AG09319 (cell line): ENCODE results near the gene SLC15A3.

Experiments
- DNase-seq: peaks from one replicate; pipeline ENCODE4 v3.0.0-alpha.2; 2010; ENCODE audit warnings: low read depth; ENCODE audit errors: extremely low read depth
- CTCF ChIP-seq: IDR thresholded peaks from 2 replicates; pipeline ENCODE4 v1.5.1; 2011; ENCODE audit warnings: low read depth, mild to moderate bottlenecking, inconsistent platforms, low read length, moderate library complexity

SLC15A3 gene

GRCh38 chr11:60954421-60954820, 2.4 kb upstream of the SLC15A3 start:
- no peak for TF ChIP-seq CTCF
- DNase-seq = no peak

GRCh38 chr11:60953781-60954180, 1.8 kb upstream of the SLC15A3 start:
- TF ChIP-seq CTCF = no peak
- DNase-seq = no peak

DNA sequence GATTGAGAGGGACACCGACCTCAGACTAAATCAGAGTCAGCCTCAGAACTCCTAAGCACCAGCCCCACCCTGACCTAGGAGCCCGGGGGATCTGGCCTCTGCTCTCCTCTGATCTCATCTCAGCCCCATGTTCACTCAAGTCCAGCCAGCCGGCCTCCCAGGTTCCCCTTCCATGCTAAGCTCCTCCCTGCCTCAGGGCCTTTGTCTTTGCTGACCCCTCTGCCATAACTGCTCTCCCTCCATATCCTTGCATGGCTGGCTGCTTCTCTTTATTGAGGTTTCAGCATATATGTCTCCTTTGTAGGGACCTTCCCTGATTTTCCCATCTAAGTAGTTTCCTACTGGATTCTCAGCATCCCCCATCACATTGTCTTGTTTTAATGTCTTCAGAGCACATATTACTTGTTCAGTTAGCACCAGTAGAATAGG, 780 bp upstream of the SLC15A3 start:
- TF ChIP-seq CTCF = no peak
- no peak for DNase-seq

DNA sequence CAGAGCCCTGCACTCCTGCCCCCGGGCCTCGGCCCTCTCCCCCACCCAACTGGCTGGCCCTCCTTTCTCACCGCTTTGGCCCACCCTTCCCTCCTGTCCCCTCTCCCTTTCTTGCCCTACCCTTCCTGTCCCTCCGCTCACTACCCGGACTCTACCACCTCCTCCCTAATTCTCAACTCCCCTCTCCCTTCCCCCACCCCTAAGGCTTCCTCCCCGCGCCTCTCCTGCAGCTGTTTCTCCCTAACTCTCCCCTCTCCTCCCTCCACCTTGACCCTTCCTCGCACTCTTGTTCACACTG, 421 bp downstream of the SLC15A3 start:
- no peak for DNase-seq
- TF ChIP-seq CTCF = no peak

- no peak for DNase-seq
- TF ChIP-seq CTCF = no peak
Observed at GRCh38 chr11:60950933-60951605, 907 bp downstream of the SLC15A3 start.

GRCh38 chr11:60950024-60950423, 2.0 kb downstream of the SLC15A3 start:
- DNase-seq = no peak
- TF ChIP-seq CTCF = no peak

DNA sequence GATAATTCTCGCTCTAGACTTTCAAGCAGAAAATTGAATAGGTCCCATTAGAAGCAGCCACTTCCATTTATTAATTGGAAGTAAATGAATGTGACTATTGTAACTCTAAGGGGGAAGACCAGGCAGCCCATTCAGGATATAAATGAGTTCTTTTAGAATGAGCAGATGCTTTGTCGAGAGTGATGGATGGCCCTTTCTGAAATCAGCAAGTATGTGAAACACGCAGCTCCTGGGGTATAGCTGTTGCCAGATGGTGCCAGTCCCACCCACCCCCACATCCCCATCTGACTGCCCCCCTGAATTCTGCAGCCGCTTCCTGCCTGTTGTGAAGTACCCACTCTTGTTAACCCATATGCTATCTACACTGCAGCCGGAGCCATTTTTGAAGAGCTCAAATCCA, 3.7 kb downstream of the SLC15A3 start:
- DNase-seq = no peak

More for the DNA sequence above, 3.7 kb downstream of the SLC15A3 start:
- no peak for TF ChIP-seq CTCF
